ENCODE results near the gene NCBP2L.

- TF ChIP-seq USF2 (IDR thresholded peaks at IDR 0.05) = no peak
- TF ChIP-seq CTCF (IDR thresholded peaks at IDR 0.05) = no peak
Observed at GRCh38 chrX:107753187-107753586, 24.3 kb upstream of the NCBP2L start.
